Esophagus squamous epithelium (tissue), 5 donors: ENCODE results near the gene CAPZB. TPM values are rescaled to one million over a fixed set of nuclear protein-coding genes. Genes with fewer than 3 reads are reported as not detected.

ENCODE experiments used
- DNase-seq: peaks from one replicate; lab custom pipeline; 2025; lab: John Stamatoyannopoulos, UW
- H3K27ac ChIP-seq, 4 donors: fragments of 200-600 bp; sonication (generic); one replicate each; pipeline ENCODE4 v1.5.1; 2016 to 2019; ENCODE audit warnings: mild to moderate bottlenecking in 1 of 4
- H3K27me3 ChIP-seq, 4 donors: fragments of 200-600 bp; sonication (generic); 1 replicate in 3 of 4; 2 replicates in 1 of 4; pipeline versions ENCODE4 v1.5.1 to v1.6.0; 2017 to 2021; ENCODE audit warnings: antibody characterized with exemption in 1 of 4
- H3K36me3 ChIP-seq, 3 donors: fragments of 200-600 bp; sonication (generic); one replicate each; pipeline ENCODE4 v1.5.1; 2016 to 2019
- H3K4me1 ChIP-seq, 3 donors: fragments of 200-600 bp; sonication (generic); one replicate each; pipeline ENCODE4 v1.5.1; 2017 to 2019
- H3K4me3 ChIP-seq, 4 donors: fragments of 200-600 bp; sonication (generic); 1 replicate in 3 of 4; 2 replicates in 1 of 4; pipeline ENCODE4 v1.5.1; 2016 to 2019; ENCODE audit warnings: mild to moderate bottlenecking in 2 of 4, moderate library complexity in 1 of 4
- H3K9me3 ChIP-seq, 3 donors: fragments of 200-600 bp; sonication (generic); one replicate each; pipeline ENCODE4 v1.5.1; 2016 to 2019
- POLR2A ChIP-seq, 4 donors: fragments of 450-650 bp; IDR thresholded peaks; one replicate each; pipeline ENCODE4 v1.6.1; 2017; ENCODE audit warnings: antibody characterized with exemption in 4 of 4, mild to moderate bottlenecking in 4 of 4, moderate library complexity in 3 of 4
- WGBS, 2 donors: methylation state at CpG; one replicate each; pipeline ENCODE4 v1.1.5; 2018; 5-methylcytosine and 5-hydroxymethylcytosine counted together
- intact Hi-C: fragments of 100-400 bp; cut with DNase I; formaldehyde crosslinking; loops from one replicate; pipeline ENCODE4 v1.15.0; 2022
- total RNA-seq, 4 donors: library from RNA; depleted of rRNA; stranded (reverse); fragments of >200 nt; gene quantifications; one replicate each; pipeline ENCODE4 v1.1.0, GENCODE V29; 2016
- TF ChIP-seq, protein P1 (sequence below), 6 experiments: fragments of 450-650 bp in 4 of 6; fragments of 200-600 bp in 2 of 6; sonication (generic) in 2 of 6; IDR thresholded peaks; one replicate each; pipeline ENCODE4 v1.5.1; 2016 to 2019; ENCODE audit warnings: antibody characterized with exemption in 6 of 6, mild to moderate bottlenecking in 4 of 6, moderate library complexity in 4 of 6
- donor health status: DM: yes; HTN: yes; CAD: no.

CAPZB gene
- total RNA-seq, 4 donors from 2014 or later = 89.4 to 146 (median 126) TPM

DNA sequence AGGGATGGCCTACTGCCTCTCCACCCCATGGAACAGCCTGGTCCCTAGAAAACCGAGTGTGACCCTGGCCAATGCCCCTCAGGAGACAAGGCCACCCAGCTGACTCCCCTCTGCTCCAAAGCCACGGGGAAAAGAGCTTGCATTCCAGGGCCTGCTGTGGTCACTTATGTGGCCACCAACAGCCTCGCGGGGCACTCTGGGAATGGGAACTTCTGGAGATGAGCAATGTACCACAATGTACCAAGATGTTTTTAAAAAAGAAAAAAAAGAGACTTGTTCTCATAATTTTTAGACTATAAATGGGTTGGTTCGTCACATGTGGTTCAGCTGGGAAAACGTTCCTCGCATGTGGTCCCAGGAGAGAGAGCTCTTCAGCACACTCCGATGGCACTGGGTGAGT is 110.4 kb downstream of the CAPZB start:
- no peaks in the 10 kb centered on the region for H3K9me3 ChIP-seq

DNA sequence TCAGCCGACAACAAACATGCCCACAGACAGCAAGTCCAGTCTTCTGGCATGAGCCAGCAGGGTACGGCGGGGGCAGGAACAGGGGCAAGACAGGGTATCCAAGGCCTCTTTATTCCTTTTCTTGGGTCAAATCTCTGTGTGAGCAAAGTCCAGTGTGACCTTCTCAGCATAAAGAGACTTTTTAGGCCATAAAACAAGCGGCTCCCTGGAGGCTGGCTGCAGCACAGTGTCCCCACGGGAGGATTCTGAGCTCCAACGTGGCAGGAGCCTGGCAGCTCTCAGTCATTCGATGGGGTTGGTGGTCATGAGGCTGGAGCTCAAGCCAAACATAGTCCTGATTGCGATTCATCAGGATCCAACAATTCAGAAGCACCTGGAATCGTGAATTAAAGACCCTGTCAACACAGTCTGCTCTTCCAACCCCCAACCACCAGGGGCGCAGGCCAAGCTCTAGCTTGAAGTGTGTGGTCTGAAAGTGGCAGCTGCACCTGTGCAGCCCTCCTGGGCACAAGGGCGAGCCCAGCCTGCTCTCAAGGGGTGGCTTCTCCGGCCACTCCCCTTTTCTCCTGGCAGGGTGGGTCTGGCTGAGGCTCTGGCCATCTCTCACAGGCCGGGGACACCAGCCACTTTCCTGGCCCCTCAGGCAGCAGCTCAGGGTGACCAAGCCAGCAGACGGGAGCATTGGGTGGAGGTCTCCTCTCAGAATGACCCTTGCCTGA is 111.1 kb downstream of the CAPZB start:
- H3K9me3 ChIP-seq = no peaks in the 10 kb centered on the region
- H3K4me3 ChIP-seq = no peak overlapping the region
- peak overlapping the region; percentile 28 to 83 (median 75) for H3K27ac ChIP-seq
- peaks cover 8 to 90% (median 10%) of the 10 kb centered on the region in 3 donors for H3K36me3 ChIP-seq
- no peak for DNase-seq
- intact Hi-C loops = no loop called here
- H3K4me1 ChIP-seq = peaks cover 10 to 68% (median 31%) of the 10 kb centered on the region in 3 donors
- no peaks in the 10 kb centered on the region for H3K27me3 ChIP-seq
- 76 to 96% methylated on average over 4 to 11 of the region's 14 CpGs for WGBS, 2 donors
- TF ChIP-seq, protein P1, sequence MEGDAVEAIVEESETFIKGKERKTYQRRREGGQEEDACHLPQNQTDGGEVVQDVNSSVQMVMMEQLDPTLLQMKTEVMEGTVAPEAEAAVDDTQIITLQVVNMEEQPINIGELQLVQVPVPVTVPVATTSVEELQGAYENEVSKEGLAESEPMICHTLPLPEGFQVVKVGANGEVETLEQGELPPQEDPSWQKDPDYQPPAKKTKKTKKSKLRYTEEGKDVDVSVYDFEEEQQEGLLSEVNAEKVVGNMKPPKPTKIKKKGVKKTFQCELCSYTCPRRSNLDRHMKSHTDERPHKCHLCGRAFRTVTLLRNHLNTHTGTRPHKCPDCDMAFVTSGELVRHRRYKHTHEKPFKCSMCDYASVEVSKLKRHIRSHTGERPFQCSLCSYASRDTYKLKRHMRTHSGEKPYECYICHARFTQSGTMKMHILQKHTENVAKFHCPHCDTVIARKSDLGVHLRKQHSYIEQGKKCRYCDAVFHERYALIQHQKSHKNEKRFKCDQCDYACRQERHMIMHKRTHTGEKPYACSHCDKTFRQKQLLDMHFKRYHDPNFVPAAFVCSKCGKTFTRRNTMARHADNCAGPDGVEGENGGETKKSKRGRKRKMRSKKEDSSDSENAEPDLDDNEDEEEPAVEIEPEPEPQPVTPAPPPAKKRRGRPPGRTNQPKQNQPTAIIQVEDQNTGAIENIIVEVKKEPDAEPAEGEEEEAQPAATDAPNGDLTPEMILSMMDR (IDR thresholded peaks at IDR 0.05) = peak in 1 of 6 experiments; percentile 32
- no peak for TF ChIP-seq POLR2A (IDR thresholded peaks at IDR 0.05)

More for the DNA sequence above, 110.4 kb downstream of the CAPZB start:
- peaks cover 3 to 61% (median 24%) of the 10 kb centered on the region in 3 donors for H3K4me1 ChIP-seq
- H3K27ac ChIP-seq = peak overlapping the region in 3 of 4 donors; percentile 51 to 83 (median 75)
- H3K4me3 ChIP-seq = no peak overlapping the region
- DNase-seq = no peak
- intact Hi-C loops = no loop called here
- TF ChIP-seq POLR2A (IDR thresholded peaks at IDR 0.05) = no peak
- TF ChIP-seq, protein P1 (IDR thresholded peaks at IDR 0.05) = no peak
- H3K27me3 ChIP-seq = no peaks in the 10 kb centered on the region
- peaks cover 8 to 97% (median 15%) of the 10 kb centered on the region in 3 donors for H3K36me3 ChIP-seq
- WGBS, 2 donors = 85 to 89% methylated on average over 8 of the region's 8 CpGs

DNA sequence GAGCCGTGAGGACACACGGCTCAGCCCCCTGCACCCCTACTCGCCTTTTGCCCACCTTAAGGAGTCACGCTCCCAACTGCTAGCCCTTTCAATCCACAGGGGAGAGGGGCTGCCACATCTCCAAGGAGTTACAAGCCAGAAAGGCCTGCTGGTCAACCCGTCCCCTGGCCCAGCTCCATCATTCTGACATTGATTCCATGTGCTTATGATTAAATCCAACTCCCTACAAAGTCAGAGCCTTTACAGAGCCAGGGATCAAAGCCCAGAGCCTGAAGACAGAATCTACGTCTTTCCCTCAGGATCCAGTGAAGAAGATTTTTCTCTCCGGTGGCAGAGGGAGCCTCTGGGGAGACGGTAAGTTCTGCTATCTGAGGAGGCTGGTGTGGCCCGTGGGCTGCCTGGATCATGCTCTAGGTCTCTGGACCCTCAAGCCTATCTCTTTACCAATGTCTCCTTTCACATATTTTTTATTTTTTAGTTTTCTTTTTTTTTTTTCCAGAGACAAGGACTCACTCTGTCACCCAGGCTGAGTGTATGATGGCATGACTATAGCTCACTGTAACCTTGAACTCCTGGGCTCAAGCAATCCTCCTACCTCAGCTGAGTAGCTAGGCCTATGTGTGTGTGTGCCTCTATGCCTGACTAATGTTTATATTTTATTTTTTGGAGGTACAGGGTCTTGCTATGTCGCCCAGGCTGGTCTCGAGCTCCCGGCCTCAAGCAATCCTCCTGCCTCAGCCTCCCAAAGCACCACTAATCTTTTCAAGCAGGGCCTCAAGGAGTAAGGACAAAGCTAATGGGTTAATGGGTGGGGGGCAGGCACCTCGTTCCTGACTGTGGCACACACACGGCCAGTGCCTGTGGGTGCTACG is 111.9 kb downstream of the CAPZB start:
- TF ChIP-seq, protein P1 (IDR thresholded peaks at IDR 0.05) = no peak
- no peak for TF ChIP-seq POLR2A (IDR thresholded peaks at IDR 0.05)
- Histone ChIP-seq H3K27me3 (no peaks in the 10 kb centered on the region), H3K9me3 (no peaks in the 10 kb centered on the region), H3K27ac (peak overlapping the region; percentile 28 to 83 (median 75)), H3K4me3 (no peak overlapping the region), H3K36me3 (peaks cover 8 to 82% (median 10%) of the 10 kb centered on the region in 3 donors), H3K4me1 (peaks cover 15 to 70% (median 39%) of the 10 kb centered on the region in 3 donors)
- DNase-seq = no peak
- 82 to 88% methylated on average over 12 to 13 of the region's 15 CpGs for WGBS, 2 donors
- intact Hi-C loops = no loop called here

DNA sequence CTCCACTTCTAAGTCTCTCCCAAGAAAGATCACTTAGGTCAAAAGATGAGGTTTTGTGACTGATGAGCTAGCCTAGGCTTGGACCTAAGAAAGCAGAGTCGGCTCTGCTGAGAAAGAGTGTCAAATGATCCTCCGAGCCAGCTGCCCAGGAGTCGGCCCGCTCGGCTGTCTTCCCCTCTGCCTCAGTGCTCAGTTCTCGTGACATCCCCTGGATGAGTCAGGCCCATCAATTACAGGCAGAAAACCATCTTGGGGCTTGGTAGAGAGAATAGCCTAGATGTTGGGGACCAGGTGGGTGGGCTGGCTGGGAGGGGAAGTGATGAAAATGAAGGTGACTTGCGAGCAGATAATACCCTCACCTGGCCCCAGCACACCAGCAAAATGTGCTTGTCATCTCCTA is 112.7 kb downstream of the CAPZB start:
- H3K9me3 ChIP-seq = no peaks in the 10 kb centered on the region
- TF ChIP-seq POLR2A (IDR thresholded peaks at IDR 0.05) = no peak
- TF ChIP-seq, protein P1 (IDR thresholded peaks at IDR 0.05) = no peak
- no peak overlapping the region for H3K4me3 ChIP-seq
- intact Hi-C loops = no loop called here
- peaks cover 19 to 75% (median 44%) of the 10 kb centered on the region in 3 donors for H3K4me1 ChIP-seq
- H3K36me3 ChIP-seq = peaks cover 3 to 74% (median 8%) of the 10 kb centered on the region in 3 donors
- no peaks in the 10 kb centered on the region for H3K27me3 ChIP-seq
- DNase-seq = no peak
- peak overlapping the region; percentile 28 to 83 (median 75) for H3K27ac ChIP-seq
- WGBS, 2 donors = 66 to 73% methylated on average over 7 of the region's 7 CpGs
